ENCODE results near the gene GTPBP4.

Gene GTPBP4

DNA sequence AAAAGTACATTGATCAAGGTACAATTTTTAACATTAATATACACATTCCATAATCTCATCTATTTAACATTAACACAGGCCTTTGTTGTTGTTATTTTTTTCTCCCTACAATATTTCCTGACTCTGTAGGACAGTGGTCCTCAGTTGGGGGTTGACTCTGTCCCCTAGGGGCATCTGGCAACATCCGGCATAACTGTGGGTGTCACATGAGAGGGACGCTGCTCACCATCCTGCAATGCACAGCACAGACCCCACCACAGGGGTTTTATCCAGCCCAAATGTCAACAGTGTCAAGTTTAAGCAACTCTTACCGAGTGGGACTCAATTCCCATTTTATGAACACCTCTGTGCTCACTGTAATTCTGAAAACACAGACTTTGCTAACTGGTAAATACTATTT, 51.9 kb downstream of the GTPBP4 start:
- ATAC-seq (ENCODE audit: low read depth) = no peak
- DNase-seq (ENCODE audit: low spot score) = no peak
- no peak overlapping the region for H3K27ac ChIP-seq (ENCODE audit: poor library complexity, severe bottlenecking)
- H3K4me1 ChIP-seq (ENCODE audit: insufficient read depth, poor library complexity, severe bottlenecking) = peaks cover 3% of the 10 kb centered on the region
- H3K4me3 ChIP-seq (ENCODE audit: severe bottlenecking) = no peak overlapping the region
- H3K36me3 ChIP-seq (ENCODE audit: low read depth) = peaks cover 59% of the 10 kb centered on the region
- no peaks in the 10 kb centered on the region for H3K27me3 ChIP-seq (ENCODE audit: insufficient read depth, poor library complexity, severe bottlenecking)
- TF ChIP-seq, protein P1, sequence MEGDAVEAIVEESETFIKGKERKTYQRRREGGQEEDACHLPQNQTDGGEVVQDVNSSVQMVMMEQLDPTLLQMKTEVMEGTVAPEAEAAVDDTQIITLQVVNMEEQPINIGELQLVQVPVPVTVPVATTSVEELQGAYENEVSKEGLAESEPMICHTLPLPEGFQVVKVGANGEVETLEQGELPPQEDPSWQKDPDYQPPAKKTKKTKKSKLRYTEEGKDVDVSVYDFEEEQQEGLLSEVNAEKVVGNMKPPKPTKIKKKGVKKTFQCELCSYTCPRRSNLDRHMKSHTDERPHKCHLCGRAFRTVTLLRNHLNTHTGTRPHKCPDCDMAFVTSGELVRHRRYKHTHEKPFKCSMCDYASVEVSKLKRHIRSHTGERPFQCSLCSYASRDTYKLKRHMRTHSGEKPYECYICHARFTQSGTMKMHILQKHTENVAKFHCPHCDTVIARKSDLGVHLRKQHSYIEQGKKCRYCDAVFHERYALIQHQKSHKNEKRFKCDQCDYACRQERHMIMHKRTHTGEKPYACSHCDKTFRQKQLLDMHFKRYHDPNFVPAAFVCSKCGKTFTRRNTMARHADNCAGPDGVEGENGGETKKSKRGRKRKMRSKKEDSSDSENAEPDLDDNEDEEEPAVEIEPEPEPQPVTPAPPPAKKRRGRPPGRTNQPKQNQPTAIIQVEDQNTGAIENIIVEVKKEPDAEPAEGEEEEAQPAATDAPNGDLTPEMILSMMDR (IDR thresholded peaks at IDR 0.05; ENCODE audit: poor library complexity, severe bottlenecking) = no peak
- no peaks in the 10 kb centered on the region for H3K9me3 ChIP-seq (ENCODE audit: severe bottlenecking)

DNA sequence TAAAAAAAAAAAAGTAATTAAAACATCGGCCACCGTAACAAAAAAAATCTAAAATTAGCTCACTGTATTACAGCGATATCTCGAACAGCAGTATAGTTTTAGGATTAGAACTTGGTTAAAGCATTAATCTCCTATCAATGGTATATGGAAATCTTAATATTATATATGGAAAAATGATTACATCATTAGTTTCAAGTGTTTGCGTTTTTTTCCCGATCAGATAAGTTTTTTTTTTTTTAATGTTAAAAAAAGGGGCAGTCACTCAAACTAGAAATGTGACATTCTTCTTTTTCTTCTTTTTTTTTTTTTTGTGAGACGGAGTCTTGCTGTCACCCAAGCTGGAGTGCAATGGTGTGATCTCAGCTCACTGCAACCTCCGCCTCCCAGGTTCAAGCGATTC, 53.3 kb downstream of the GTPBP4 start:
- DNase-seq (ENCODE audit: low spot score) (no peak), ATAC-seq (ENCODE audit: low read depth) (no peak)
- H3K27me3 ChIP-seq (ENCODE audit: insufficient read depth, poor library complexity, severe bottlenecking) = no peaks in the 10 kb centered on the region
- H3K27ac ChIP-seq (ENCODE audit: poor library complexity, severe bottlenecking) = no peak overlapping the region
- TF ChIP-seq, protein P1 (IDR thresholded peaks at IDR 0.05; ENCODE audit: poor library complexity, severe bottlenecking) = no peak
- H3K9me3 ChIP-seq (ENCODE audit: severe bottlenecking) = no peaks in the 10 kb centered on the region
- no peak overlapping the region for H3K4me3 ChIP-seq (ENCODE audit: severe bottlenecking)
- H3K4me1 ChIP-seq (ENCODE audit: insufficient read depth, poor library complexity, severe bottlenecking) = peaks cover 3% of the 10 kb centered on the region
- peaks cover 69% of the 10 kb centered on the region for H3K36me3 ChIP-seq (ENCODE audit: low read depth)

DNA sequence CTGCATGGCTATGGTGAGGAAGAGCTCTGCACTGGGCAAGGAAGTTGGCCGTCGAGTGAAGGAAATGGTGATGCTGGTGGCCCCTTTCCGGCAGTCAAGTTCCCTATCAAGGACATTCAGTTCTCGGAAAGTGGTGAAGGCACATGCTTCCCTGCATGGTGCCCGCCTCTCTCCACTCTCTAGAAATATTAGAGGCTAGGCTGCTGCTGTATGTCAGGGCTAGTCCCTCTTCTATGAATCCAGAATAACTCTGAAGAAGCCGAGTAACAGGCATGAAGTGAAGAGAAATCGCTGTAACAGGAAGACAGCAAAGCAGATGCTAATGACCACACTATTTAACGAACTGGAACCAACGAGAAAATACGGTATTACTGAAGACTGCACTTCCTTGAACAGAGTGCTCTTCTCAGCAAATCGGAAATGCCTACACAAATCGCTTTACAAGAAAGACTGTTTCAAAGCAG, 55.3 kb downstream of the GTPBP4 start:
- peaks cover 3% of the 10 kb centered on the region for H3K4me1 ChIP-seq (ENCODE audit: insufficient read depth, poor library complexity, severe bottlenecking)
- TF ChIP-seq, protein P1 (IDR thresholded peaks at IDR 0.05; ENCODE audit: poor library complexity, severe bottlenecking) = no peak
- no peak for DNase-seq (ENCODE audit: low spot score)
- peak overlapping the region; percentile 9 for H3K27ac ChIP-seq (ENCODE audit: poor library complexity, severe bottlenecking)
- H3K9me3 ChIP-seq (ENCODE audit: severe bottlenecking) = no peaks in the 10 kb centered on the region
- H3K36me3 ChIP-seq (ENCODE audit: low read depth) = peaks cover 79% of the 10 kb centered on the region
- no peaks in the 10 kb centered on the region for H3K27me3 ChIP-seq (ENCODE audit: insufficient read depth, poor library complexity, severe bottlenecking)
- no peak for ATAC-seq (ENCODE audit: low read depth)
- no peak overlapping the region for H3K4me3 ChIP-seq (ENCODE audit: severe bottlenecking)

DNA sequence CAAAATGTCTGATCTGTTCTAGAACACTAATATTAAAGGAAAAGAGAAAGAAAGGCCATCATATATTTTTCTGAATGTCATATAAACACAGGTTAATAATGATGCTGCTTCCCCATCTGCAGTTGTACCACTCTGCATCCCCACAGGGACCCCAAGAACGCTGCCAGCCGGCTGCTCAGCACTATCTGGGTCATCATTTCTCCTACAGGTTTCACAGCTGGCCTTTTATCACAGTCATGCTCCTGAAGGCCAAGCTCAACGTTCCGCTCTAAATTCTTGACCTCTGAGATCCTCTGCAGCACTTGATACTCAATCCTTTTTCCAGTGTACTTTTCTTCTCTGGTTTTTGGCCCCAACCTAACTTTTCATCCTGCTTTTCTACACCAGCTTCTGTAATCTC, 55.9 kb downstream of the GTPBP4 start:
- Histone ChIP-seq H3K27ac (ENCODE audit: poor library complexity, severe bottlenecking) (peak overlapping the region; percentile 9), H3K27me3 (ENCODE audit: insufficient read depth, poor library complexity, severe bottlenecking) (no peaks in the 10 kb centered on the region), H3K9me3 (ENCODE audit: severe bottlenecking) (no peaks in the 10 kb centered on the region), H3K36me3 (ENCODE audit: low read depth) (peaks cover 79% of the 10 kb centered on the region), H3K4me1 (ENCODE audit: insufficient read depth, poor library complexity, severe bottlenecking) (peaks cover 3% of the 10 kb centered on the region), H3K4me3 (ENCODE audit: severe bottlenecking) (no peak overlapping the region)
- no peak for ATAC-seq (ENCODE audit: low read depth)
- TF ChIP-seq, protein P1 (IDR thresholded peaks at IDR 0.05; ENCODE audit: poor library complexity, severe bottlenecking) = no peak
- DNase-seq (ENCODE audit: low spot score) = no peak

DNA sequence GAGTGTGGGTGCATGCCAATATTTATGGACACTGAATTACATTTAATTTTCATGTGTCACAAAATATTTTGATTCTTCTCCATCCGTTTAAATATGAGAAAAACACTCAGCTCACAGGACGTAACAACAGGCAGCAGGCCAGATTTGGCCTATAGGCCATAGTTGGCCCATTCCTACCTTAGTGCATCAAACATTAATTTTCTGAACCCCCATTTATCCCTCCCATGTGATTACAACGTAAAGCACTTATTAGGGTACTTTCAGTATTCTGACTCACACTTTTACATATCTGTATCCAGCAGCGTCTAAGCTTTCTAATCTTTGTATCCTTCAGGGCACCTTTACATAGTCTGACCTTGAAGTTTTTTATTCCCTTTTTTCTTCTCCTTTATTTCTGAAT, 56.7 kb downstream of the GTPBP4 start:
- Histone ChIP-seq H3K4me1 (ENCODE audit: insufficient read depth, poor library complexity, severe bottlenecking) (peaks cover 3% of the 10 kb centered on the region), H3K27ac (ENCODE audit: poor library complexity, severe bottlenecking) (peak overlapping the region; percentile 9), H3K9me3 (ENCODE audit: severe bottlenecking) (no peaks in the 10 kb centered on the region), H3K27me3 (ENCODE audit: insufficient read depth, poor library complexity, severe bottlenecking) (no peaks in the 10 kb centered on the region), H3K4me3 (ENCODE audit: severe bottlenecking) (no peak overlapping the region), H3K36me3 (ENCODE audit: low read depth) (peaks cover 72% of the 10 kb centered on the region)
- TF ChIP-seq, protein P1 (IDR thresholded peaks at IDR 0.05; ENCODE audit: poor library complexity, severe bottlenecking) = no peak
- ATAC-seq (ENCODE audit: low read depth) (no peak), DNase-seq (ENCODE audit: low spot score) (no peak)

Data from RWPE2 (cell line).